ENCODE data around the gene KLHL29.

DNA sequence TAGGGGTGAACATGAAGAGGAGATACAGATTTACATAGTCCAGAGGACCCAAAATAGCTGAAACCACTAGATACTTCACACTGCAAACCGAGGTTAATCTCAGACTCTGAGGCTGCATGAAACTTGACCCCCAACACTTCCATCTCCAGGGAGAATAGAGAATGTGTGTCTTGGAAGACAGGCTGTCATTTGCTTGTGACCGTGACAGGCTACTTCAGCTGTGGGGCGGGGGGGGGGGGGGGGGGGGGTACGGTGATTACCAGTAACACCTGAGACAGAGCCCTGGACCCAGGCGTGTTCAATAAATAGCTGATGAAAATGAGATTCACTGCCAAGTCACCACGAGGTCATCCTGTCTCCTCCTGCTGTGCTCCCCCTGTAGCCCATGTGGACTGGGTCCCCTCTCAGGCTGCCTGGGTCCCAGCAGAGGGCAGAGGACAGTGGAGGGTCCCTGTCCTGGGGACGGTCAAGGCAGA is 5.7 kb upstream of the KLHL29 start:
- TF ChIP-seq GABPB1 (CRISPR knock-in tag; IDR thresholded peaks at IDR 0.05) (no peak), CAMTA2 (CRISPR knock-in tag; IDR thresholded peaks at IDR 0.05; ENCODE audit: borderline replicate concordance) (no peak)
- TF ChIP-seq, protein P1, sequence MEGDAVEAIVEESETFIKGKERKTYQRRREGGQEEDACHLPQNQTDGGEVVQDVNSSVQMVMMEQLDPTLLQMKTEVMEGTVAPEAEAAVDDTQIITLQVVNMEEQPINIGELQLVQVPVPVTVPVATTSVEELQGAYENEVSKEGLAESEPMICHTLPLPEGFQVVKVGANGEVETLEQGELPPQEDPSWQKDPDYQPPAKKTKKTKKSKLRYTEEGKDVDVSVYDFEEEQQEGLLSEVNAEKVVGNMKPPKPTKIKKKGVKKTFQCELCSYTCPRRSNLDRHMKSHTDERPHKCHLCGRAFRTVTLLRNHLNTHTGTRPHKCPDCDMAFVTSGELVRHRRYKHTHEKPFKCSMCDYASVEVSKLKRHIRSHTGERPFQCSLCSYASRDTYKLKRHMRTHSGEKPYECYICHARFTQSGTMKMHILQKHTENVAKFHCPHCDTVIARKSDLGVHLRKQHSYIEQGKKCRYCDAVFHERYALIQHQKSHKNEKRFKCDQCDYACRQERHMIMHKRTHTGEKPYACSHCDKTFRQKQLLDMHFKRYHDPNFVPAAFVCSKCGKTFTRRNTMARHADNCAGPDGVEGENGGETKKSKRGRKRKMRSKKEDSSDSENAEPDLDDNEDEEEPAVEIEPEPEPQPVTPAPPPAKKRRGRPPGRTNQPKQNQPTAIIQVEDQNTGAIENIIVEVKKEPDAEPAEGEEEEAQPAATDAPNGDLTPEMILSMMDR (CRISPR knock-in tag; IDR thresholded peaks at IDR 0.05), result no peak

Measured in HepG2 (cell line).